Measurements from ENCODE around the gene LTBP1. TPM values are rescaled to one million over a fixed set of nuclear protein-coding genes. Genes with fewer than 3 reads are reported as not detected.
A peak's percentile ranks its signal among the peaks of the same experiment; 100 is the strongest.

The LTBP1 gene
- total and polyA plus RNA-seq, 4 donors = 107 to 573 (median 545) TPM

DNA sequence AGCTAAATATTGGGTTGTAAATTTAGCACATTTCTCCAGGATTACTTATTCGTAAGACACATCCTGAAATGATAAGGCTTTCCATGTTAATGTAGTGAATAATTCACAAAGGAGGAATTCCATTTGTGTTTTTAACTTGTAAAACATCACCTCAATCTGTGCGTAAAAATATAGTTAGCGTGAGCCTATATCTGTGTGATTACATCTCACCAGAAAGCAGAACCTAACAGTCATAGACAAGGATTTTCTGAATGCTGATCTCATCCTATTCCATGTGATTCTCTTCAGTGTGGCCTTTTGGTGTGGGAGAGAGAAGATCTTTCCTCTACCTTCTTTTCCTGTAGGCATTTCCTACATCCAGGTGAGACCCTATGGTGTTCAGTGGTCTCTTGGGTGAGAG lies 266.5 kb downstream of the LTBP1 start:
- 21 to 27% methylated on average over 3 of the region's 3 CpGs for WGBS, 2 donors
- peak overlapping the region; percentile 79 to 98 for H3K27ac ChIP-seq (ENCODE audit: low read depth in 1 of 2, low read length in 2 of 2)
- intact Hi-C loops (cut with DNase I) = loop anchor here (5.0 to 10.0 kb wide), 5 partner anchors 66 to 148 kb away; no protein-coding TSS in a partner anchor

DNA sequence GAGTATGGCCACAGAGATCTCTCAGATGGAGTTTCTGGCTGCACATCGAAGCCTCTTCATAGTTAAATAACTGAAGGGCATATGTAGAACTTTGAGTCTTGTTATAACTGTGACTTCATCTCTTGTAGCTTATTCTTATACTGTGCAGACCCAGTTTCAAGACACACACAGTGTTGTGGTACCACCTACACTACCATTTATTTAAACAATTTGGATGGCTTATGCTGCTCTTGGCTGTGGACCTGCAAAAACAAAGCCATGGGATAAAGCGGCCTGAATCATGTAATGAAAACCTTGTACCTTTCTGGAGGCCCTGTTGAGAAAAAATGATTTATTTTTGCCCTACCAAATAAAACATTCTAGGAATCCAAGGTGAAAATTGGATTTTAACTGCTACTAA lies 266.9 kb downstream of the LTBP1 start:
- DNase-seq (no peak), ATAC-seq (ENCODE audit: low FRiP score) (peak; percentile 50)
- Histone ChIP-seq H3K27me3 (ENCODE audit: control insufficient read depth in 1 of 2, insufficient read depth in 2 of 2, low read length in 1 of 2) (no peaks in the 10 kb centered on the region), H3K9me3 (ENCODE audit: control insufficient read depth, low read length) (no peaks in the 10 kb centered on the region), H3K36me3 (ENCODE audit: control insufficient read depth in 1 of 2, insufficient read depth in 2 of 2, low read length in 1 of 2) (no peaks in the 10 kb centered on the region), H3K27ac (ENCODE audit: low read depth in 1 of 2, low read length in 2 of 2) (peak overlapping the region; percentile 94 to 98), H3K4me3 (ENCODE audit: low read length in 2 of 2) (no peak overlapping the region), H3K4me1 (ENCODE audit: control insufficient read depth in 1 of 2, insufficient read depth in 2 of 2, low read length in 2 of 2) (peaks cover 15 to 32% of the 10 kb centered on the region in 2 donors)
- WGBS, 2 donors = 0 to 10% methylated on average over 2 of the region's 2 CpGs
- intact Hi-C loops (cut with DNase I) = loop anchor here (5.0 to 10.0 kb wide), 5 partner anchors 66 to 149 kb away; no protein-coding TSS in a partner anchor

More for the DNA sequence above, 266.5 kb downstream of the LTBP1 start:
- no peaks in the 10 kb centered on the region for H3K27me3 ChIP-seq (ENCODE audit: control insufficient read depth in 1 of 2, insufficient read depth in 2 of 2, low read length in 1 of 2)
- H3K9me3 ChIP-seq (ENCODE audit: control insufficient read depth, low read length) = no peaks in the 10 kb centered on the region
- H3K4me3 ChIP-seq (ENCODE audit: low read length in 2 of 2) = no peak overlapping the region
- peaks cover 15 to 32% of the 10 kb centered on the region in 2 donors for H3K4me1 ChIP-seq (ENCODE audit: control insufficient read depth in 1 of 2, insufficient read depth in 2 of 2, low read length in 2 of 2)
- no peak for DNase-seq
- no peak for ATAC-seq (ENCODE audit: low FRiP score)
- no peaks in the 10 kb centered on the region for H3K36me3 ChIP-seq (ENCODE audit: control insufficient read depth in 1 of 2, insufficient read depth in 2 of 2, low read length in 1 of 2)

DNA sequence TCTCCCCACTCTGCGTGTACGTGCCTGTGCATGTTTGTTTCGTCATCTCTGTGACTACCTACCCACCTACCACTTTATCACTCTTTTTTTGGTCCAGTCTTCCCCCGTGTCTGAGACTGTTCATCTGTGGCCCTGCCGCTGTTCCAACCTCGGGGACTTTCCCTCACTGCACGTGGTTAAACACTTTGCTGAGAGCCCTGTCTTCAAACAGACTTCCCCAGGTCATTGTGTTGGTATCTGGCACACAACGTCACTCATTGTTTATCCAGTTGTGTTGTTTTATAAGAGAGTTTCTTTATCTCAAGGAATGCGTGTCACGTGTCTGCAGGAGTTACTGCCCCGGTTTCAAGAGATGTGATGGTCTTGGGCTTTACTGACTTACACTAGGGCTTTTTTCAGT lies 267.7 kb downstream of the LTBP1 start:
- no peaks in the 10 kb centered on the region for H3K27me3 ChIP-seq (ENCODE audit: control insufficient read depth in 1 of 2, insufficient read depth in 2 of 2, low read length in 1 of 2)
- DNase-seq (no peak), ATAC-seq (ENCODE audit: low FRiP score) (no peak)
- H3K4me3 ChIP-seq (ENCODE audit: low read length in 2 of 2) = no peak overlapping the region
- no peaks in the 10 kb centered on the region for H3K9me3 ChIP-seq (ENCODE audit: control insufficient read depth, low read length)
- peak overlapping the region; percentile 94 to 100 for H3K27ac ChIP-seq (ENCODE audit: low read depth in 1 of 2, low read length in 2 of 2)
- intact Hi-C loops (cut with DNase I) = loop anchor here (5.0 to 10.0 kb wide), 5 partner anchors 67 to 150 kb away; no protein-coding TSS in a partner anchor
- WGBS, 2 donors = 12 to 15% methylated on average over 11 of the region's 11 CpGs
- H3K4me1 ChIP-seq (ENCODE audit: control insufficient read depth in 1 of 2, insufficient read depth in 2 of 2, low read length in 2 of 2) = peaks cover 15 to 32% of the 10 kb centered on the region in 2 donors
- H3K36me3 ChIP-seq (ENCODE audit: control insufficient read depth in 1 of 2, insufficient read depth in 2 of 2, low read length in 1 of 2) = no peaks in the 10 kb centered on the region

DNA sequence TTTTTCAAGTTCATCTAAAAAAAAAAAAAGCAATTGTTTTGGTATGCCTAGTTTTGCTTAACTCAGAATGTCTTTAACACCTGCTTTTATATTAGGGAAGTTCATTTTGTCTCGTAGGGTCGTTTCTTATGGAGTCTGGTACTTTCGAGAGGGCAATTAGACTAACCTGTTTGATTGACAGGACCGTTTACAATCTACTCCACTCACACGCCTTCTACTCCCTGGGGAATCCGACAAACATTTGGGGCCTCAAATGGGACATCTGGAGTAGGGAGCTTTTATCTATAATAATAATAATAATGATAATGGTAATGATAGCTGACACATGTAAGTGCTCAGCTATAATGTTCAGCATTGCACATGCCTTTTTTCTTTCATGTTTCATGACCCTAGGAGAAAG lies 268.1 kb downstream of the LTBP1 start:
- ATAC-seq (ENCODE audit: low FRiP score) (no peak), DNase-seq (no peak)
- WGBS, 2 donors = 28 to 30% methylated on average over 6 of the region's 6 CpGs
- Histone ChIP-seq H3K27ac (ENCODE audit: low read depth in 1 of 2, low read length in 2 of 2) (peak overlapping the region; percentile 94 to 100), H3K27me3 (ENCODE audit: control insufficient read depth in 1 of 2, insufficient read depth in 2 of 2, low read length in 1 of 2) (no peaks in the 10 kb centered on the region), H3K9me3 (ENCODE audit: control insufficient read depth, low read length) (no peaks in the 10 kb centered on the region), H3K4me3 (ENCODE audit: low read length in 2 of 2) (no peak overlapping the region), H3K36me3 (ENCODE audit: control insufficient read depth in 1 of 2, insufficient read depth in 2 of 2, low read length in 1 of 2) (no peaks in the 10 kb centered on the region), H3K4me1 (ENCODE audit: control insufficient read depth in 1 of 2, insufficient read depth in 2 of 2, low read length in 2 of 2) (peaks cover 15 to 28% of the 10 kb centered on the region in 2 donors)
- intact Hi-C loops (cut with DNase I) = loop anchor here (5.0 to 10.0 kb wide), 5 partner anchors 68 to 150 kb away; no protein-coding TSS in a partner anchor

DNA sequence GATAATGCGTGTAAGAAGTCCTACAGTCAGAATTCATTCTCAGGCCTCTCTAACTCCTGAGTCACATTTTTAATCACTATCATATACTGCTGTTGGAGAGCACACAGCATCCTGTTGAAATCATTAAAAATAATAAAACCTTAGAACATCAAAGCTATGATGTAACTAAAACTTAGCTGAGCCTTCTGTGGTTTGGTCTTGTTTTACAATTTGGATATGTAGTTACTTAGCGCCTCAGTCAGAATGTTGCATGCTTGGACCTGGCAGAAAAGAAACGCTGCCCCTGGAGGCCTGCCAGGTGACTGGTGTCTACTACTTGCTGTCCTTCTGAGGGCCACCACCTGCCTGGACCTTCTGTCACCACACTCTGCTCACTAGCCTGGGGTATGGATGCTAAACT lies 268.5 kb downstream of the LTBP1 start:
- intact Hi-C loops (cut with DNase I) = loop anchor here in 1 of 2 donors (10.0 kb wide), 1 partner anchor 150 kb away; no protein-coding TSS in a partner anchor
- peaks cover 15 to 26% of the 10 kb centered on the region in 2 donors for H3K4me1 ChIP-seq (ENCODE audit: control insufficient read depth in 1 of 2, insufficient read depth in 2 of 2, low read length in 2 of 2)
- no peaks in the 10 kb centered on the region for H3K9me3 ChIP-seq (ENCODE audit: control insufficient read depth, low read length)
- DNase-seq (peak; percentile 85 to 92), ATAC-seq (ENCODE audit: low FRiP score) (peak; percentile 6)
- no peaks in the 10 kb centered on the region for H3K27me3 ChIP-seq (ENCODE audit: control insufficient read depth in 1 of 2, insufficient read depth in 2 of 2, low read length in 1 of 2)
- H3K36me3 ChIP-seq (ENCODE audit: control insufficient read depth in 1 of 2, insufficient read depth in 2 of 2, low read length in 1 of 2) = no peaks in the 10 kb centered on the region
- WGBS, 2 donors = 18 to 19% methylated on average over 3 of the region's 3 CpGs
- peak overlapping the region; percentile 41 to 86 for H3K27ac ChIP-seq (ENCODE audit: low read depth in 1 of 2, low read length in 2 of 2)
- no peak overlapping the region for H3K4me3 ChIP-seq (ENCODE audit: low read length in 2 of 2)

DNA sequence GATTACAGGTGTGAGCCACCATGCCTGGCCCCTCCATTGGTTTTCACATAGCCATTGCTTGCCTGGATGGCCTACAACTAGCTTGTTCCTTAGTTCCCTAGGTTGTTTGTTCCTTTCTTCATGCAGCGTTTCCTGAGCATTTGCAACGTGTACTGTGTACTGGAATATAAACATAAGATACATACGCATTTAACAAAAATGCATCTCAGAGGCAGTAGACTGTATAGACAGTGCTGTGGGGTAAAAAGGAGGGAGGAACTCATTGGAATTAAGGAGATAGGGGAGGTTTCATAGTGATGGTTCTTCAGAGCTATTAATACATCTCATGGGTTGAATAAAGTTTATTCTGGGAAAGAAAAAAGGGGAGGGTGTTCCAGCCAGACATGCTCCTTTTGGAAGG lies 269.2 kb downstream of the LTBP1 start:
- H3K9me3 ChIP-seq (ENCODE audit: control insufficient read depth, low read length) = no peaks in the 10 kb centered on the region
- no peak for ATAC-seq (ENCODE audit: low FRiP score)
- no peaks in the 10 kb centered on the region for H3K36me3 ChIP-seq (ENCODE audit: control insufficient read depth in 1 of 2, insufficient read depth in 2 of 2, low read length in 1 of 2)
- WGBS, 2 donors = 67 to 71% methylated on average over 3 of the region's 3 CpGs
- peaks cover 15 to 27% of the 10 kb centered on the region in 2 donors for H3K4me1 ChIP-seq (ENCODE audit: control insufficient read depth in 1 of 2, insufficient read depth in 2 of 2, low read length in 2 of 2)
- H3K27me3 ChIP-seq (ENCODE audit: control insufficient read depth in 1 of 2, insufficient read depth in 2 of 2, low read length in 1 of 2) = no peaks in the 10 kb centered on the region
- no peak overlapping the region for H3K4me3 ChIP-seq (ENCODE audit: low read length in 2 of 2)
- intact Hi-C loops (cut with DNase I) = loop anchor here in 1 of 2 donors (10.0 kb wide), 1 partner anchor 151 kb away; no protein-coding TSS in a partner anchor
- peak overlapping the region; percentile 69 to 99 for H3K27ac ChIP-seq (ENCODE audit: low read depth in 1 of 2, low read length in 2 of 2)
- no peak for DNase-seq

DNA sequence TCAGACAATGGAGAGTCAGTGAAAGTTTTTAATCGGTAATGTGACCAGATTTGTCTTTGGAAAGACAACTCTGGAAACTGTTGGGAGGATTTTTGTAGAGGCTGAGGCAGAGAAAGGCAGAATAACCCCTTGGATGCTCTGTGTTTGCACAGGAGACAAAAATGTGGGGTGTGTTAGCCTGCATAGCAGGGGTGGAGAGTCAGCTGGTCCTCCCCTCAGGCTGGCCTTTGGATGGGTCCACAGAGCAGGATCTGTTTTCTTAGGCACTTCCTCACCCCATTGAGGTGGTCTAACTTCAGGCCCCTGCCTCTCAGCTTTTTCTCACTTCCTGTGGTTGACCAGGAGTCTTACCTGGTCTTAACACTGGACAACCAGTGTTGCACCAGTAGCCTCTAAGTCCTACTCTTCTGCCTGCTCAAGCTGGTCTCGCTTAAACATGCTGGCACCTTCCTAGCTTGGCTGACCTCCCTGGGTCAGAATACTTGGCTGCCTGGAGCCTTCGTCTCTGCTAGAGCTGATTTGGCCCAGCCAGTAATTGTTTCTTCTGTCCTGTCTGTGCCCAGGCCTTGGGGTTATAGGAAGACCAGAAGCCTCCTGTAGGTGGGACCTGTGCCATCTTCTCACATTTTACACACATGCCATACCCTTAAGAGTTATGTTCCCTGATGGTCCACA lies 269.9 kb downstream of the LTBP1 start:
- intact Hi-C loops (cut with DNase I) = loop anchor here in 1 of 2 donors (10.0 kb wide), 1 partner anchor 152 kb away; no protein-coding TSS in a partner anchor
- WGBS, 2 donors = 18 to 20% methylated on average over 3 of the region's 3 CpGs
- ATAC-seq (ENCODE audit: low FRiP score) = peak; percentile 49

DNA sequence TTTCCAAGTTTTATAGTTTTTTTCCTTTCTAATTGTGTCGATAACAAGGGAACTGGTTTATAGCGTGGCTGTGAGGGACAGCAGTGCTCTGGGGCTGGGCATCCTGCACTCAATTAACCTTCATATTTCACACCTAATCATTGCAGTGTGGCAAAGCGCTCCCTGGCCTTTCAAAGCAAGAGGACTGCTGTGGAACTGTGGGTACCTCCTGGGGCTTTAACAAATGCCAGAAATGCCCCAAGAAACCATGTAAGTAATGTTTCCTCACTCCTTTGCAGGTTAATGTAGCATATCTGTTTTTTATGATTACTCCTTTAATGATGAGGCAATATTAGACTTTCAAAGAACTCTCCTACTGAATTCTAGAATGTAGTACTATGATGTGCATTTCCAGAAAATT lies 270.7 kb downstream of the LTBP1 start:
- Histone ChIP-seq H3K4me3 (ENCODE audit: low read length in 2 of 2) (no peak overlapping the region), H3K27me3 (ENCODE audit: control insufficient read depth in 1 of 2, insufficient read depth in 2 of 2, low read length in 1 of 2) (no peaks in the 10 kb centered on the region), H3K27ac (ENCODE audit: low read depth in 1 of 2, low read length in 2 of 2) (peak overlapping the region in 1 of 2 donors; percentile 9), H3K36me3 (ENCODE audit: control insufficient read depth in 1 of 2, insufficient read depth in 2 of 2, low read length in 1 of 2) (no peaks in the 10 kb centered on the region), H3K9me3 (ENCODE audit: control insufficient read depth, low read length) (no peaks in the 10 kb centered on the region), H3K4me1 (ENCODE audit: control insufficient read depth in 1 of 2, insufficient read depth in 2 of 2, low read length in 2 of 2) (peaks cover 14 to 31% of the 10 kb centered on the region in 2 donors)
- ATAC-seq (ENCODE audit: low FRiP score) (no peak), DNase-seq (no peak)
- intact Hi-C loops (cut with DNase I) = loop anchor here in 1 of 2 donors (10.0 kb wide), 1 partner anchor 153 kb away; no protein-coding TSS in a partner anchor
- WGBS, 2 donors = 33 to 41% methylated on average over 3 of the region's 3 CpGs

More for the DNA sequence above, 269.9 kb downstream of the LTBP1 start:
- Histone ChIP-seq H3K27me3 (ENCODE audit: control insufficient read depth in 1 of 2, insufficient read depth in 2 of 2, low read length in 1 of 2) (no peaks in the 10 kb centered on the region), H3K9me3 (ENCODE audit: control insufficient read depth, low read length) (no peaks in the 10 kb centered on the region), H3K4me1 (ENCODE audit: control insufficient read depth in 1 of 2, insufficient read depth in 2 of 2, low read length in 2 of 2) (peaks cover 15 to 31% of the 10 kb centered on the region in 2 donors), H3K36me3 (ENCODE audit: control insufficient read depth in 1 of 2, insufficient read depth in 2 of 2, low read length in 1 of 2) (no peaks in the 10 kb centered on the region), H3K27ac (ENCODE audit: low read depth in 1 of 2, low read length in 2 of 2) (peak overlapping the region; percentile 69 to 99), H3K4me3 (ENCODE audit: low read length in 2 of 2) (no peak overlapping the region)
- peak; percentile 79 to 87 for DNase-seq

Measured in aorta (tissue), 5 donors.